H1 (cell line): Measurements from ENCODE around the gene NKAIN4. TPM values are rescaled to one million over a fixed set of nuclear protein-coding genes. Genes with fewer than 3 reads are reported as not detected.

ENCODE experiments used
- RXRA ChIP-seq: IDR thresholded peaks from 2 replicates; pipeline ENCODE4 v1.6.1; 2011; ENCODE audit warnings: low read depth, mild to moderate bottlenecking, low read length, moderate library complexity; ENCODE audit not compliant: insufficient read depth
- polyA plus RNA-seq, 7 experiments: library from polyadenylated mRNA; depleted of rRNA in 3 of 7; stranded (reverse) in 5 of 7; unstranded in 2 of 7; fragments of >200 nt in 5 of 7; fragments of 200-250 nt in 2 of 7; gene quantifications; 1 replicate in 5 of 7; 2 replicates in 1 of 7; 4 replicates in 1 of 7; pipeline versions ENCODE4 v1.2.1 to v1.2.3, GENCODE V29; 2011 to 2013; ENCODE audit warnings: missing spikeins in 2 of 7, mixed read lengths in 2 of 7
- total RNA-seq: library from RNA; stranded (reverse); fragmentation: NEBNext Ultra II Directional; extraction: Animal tissue kit (Norgen Biotek cat#: 25700); gene quantifications from 2 replicates; pipeline ENCODE4 v1.2.1, GENCODE V29; 2021
- TF ChIP-seq, protein P1 (sequence below): fragments of 300-600 bp; sonication (generic); IDR thresholded peaks from 2 replicates; pipeline ENCODE4 v1.7.1; 2012; ENCODE audit warnings: low read length, moderate library complexity, mild to moderate bottlenecking, inconsistent platforms; ENCODE audit not compliant: insufficient replicate concordance

The NKAIN4 gene
- total and polyA plus RNA-seq, 2 of the 8 experiments (the other 6 are each of a cell fraction or from before 2014, with no cell fraction given), result 6.9 to 17.0 TPM

DNA sequence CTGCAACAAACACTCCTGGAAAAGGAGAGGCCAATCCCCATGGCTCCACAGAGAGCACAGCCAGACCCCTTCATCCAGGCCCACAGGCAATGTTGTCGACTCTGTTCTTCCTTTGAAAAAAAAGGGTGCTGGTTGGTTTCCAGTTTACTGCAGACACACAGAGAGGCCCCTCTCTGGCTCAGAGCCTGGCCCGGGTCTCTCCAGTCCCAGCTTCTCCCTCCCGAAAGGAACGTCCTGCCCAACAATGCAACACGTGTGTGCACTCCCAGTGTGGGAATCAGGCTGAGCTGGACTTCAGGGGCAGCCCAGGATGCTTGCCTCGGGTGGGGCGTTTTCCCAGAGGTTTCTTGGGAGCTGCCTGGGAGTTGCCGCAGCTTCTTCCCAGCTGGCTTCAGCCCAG lies 4.5 kb upstream of the NKAIN4 start (continued):
- TF ChIP-seq, protein P1, sequence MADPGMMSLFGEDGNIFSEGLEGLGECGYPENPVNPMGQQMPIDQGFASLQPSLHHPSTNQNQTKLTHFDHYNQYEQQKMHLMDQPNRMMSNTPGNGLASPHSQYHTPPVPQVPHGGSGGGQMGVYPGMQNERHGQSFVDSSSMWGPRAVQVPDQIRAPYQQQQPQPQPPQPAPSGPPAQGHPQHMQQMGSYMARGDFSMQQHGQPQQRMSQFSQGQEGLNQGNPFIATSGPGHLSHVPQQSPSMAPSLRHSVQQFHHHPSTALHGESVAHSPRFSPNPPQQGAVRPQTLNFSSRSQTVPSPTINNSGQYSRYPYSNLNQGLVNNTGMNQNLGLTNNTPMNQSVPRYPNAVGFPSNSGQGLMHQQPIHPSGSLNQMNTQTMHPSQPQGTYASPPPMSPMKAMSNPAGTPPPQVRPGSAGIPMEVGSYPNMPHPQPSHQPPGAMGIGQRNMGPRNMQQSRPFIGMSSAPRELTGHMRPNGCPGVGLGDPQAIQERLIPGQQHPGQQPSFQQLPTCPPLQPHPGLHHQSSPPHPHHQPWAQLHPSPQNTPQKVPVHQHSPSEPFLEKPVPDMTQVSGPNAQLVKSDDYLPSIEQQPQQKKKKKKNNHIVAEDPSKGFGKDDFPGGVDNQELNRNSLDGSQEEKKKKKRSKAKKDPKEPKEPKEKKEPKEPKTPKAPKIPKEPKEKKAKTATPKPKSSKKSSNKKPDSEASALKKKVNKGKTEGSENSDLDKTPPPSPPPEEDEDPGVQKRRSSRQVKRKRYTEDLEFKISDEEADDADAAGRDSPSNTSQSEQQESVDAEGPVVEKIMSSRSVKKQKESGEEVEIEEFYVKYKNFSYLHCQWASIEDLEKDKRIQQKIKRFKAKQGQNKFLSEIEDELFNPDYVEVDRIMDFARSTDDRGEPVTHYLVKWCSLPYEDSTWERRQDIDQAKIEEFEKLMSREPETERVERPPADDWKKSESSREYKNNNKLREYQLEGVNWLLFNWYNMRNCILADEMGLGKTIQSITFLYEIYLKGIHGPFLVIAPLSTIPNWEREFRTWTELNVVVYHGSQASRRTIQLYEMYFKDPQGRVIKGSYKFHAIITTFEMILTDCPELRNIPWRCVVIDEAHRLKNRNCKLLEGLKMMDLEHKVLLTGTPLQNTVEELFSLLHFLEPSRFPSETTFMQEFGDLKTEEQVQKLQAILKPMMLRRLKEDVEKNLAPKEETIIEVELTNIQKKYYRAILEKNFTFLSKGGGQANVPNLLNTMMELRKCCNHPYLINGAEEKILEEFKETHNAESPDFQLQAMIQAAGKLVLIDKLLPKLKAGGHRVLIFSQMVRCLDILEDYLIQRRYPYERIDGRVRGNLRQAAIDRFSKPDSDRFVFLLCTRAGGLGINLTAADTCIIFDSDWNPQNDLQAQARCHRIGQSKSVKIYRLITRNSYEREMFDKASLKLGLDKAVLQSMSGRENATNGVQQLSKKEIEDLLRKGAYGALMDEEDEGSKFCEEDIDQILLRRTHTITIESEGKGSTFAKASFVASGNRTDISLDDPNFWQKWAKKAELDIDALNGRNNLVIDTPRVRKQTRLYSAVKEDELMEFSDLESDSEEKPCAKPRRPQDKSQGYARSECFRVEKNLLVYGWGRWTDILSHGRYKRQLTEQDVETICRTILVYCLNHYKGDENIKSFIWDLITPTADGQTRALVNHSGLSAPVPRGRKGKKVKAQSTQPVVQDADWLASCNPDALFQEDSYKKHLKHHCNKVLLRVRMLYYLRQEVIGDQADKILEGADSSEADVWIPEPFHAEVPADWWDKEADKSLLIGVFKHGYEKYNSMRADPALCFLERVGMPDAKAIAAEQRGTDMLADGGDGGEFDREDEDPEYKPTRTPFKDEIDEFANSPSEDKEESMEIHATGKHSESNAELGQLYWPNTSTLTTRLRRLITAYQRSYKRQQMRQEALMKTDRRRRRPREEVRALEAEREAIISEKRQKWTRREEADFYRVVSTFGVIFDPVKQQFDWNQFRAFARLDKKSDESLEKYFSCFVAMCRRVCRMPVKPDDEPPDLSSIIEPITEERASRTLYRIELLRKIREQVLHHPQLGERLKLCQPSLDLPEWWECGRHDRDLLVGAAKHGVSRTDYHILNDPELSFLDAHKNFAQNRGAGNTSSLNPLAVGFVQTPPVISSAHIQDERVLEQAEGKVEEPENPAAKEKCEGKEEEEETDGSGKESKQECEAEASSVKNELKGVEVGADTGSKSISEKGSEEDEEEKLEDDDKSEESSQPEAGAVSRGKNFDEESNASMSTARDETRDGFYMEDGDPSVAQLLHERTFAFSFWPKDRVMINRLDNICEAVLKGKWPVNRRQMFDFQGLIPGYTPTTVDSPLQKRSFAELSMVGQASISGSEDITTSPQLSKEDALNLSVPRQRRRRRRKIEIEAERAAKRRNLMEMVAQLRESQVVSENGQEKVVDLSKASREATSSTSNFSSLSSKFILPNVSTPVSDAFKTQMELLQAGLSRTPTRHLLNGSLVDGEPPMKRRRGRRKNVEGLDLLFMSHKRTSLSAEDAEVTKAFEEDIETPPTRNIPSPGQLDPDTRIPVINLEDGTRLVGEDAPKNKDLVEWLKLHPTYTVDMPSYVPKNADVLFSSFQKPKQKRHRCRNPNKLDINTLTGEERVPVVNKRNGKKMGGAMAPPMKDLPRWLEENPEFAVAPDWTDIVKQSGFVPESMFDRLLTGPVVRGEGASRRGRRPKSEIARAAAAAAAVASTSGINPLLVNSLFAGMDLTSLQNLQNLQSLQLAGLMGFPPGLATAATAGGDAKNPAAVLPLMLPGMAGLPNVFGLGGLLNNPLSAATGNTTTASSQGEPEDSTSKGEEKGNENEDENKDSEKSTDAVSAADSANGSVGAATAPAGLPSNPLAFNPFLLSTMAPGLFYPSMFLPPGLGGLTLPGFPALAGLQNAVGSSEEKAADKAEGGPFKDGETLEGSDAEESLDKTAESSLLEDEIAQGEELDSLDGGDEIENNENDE, result no peak
- TF ChIP-seq RXRA, result no peak
